Stimulated activated CD8-positive, alpha-beta memory T cell treated with anti-CD3 and anti-CD28 coated beads, Interleukin-2, amount 100 ng/mL, for 1 hour (primary cell): ENCODE results near the gene ABCD3.
"Not testable (repeated sequence)": the region's sequence is repeated elsewhere in the genome, so short reads cannot be mapped to it uniquely, and the experiment has no call there.

Experiments used
- DNase-seq, 2 donors: peaks; one replicate each; pipeline ENCODE4 v3.0.0-alpha.2; 2020; ENCODE audit warnings: low read depth in 2 of 2

The ABCD3 gene

DNA sequence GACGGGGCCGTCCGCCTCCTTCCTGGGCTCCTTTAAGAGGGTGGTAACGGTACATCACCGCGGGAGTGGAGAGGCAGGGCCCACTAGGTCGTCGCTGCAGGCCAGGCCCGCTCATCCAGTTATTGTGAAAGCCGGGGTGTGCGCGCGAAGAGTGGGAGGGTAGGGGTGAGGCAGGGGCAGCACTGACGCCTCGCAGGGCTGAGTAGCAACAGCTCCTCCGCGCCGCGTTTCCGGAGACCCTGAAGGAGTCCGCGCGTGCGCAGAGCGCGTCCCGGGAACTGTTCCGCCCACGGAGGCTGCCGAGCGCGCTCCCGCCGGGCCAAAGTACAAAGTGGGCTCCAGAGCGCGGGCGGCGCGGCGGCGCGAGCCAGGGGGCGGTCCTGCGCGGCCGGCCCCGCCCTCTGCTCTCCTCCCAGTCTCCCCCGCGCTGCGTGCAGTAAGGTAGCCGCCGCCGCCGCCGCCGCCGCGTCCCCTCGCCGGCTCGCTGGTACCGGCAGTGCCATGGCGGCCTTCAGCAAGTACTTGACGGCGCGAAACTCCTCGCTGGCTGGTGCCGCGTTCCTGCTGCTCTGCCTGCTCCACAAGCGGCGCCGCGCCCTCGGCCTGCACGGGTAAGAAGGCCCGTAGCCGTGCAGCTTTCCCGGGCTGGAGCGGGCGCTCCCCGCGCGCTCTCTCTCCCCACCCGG lies at the start of gene ABCD3:
Gene ABCD3, plus strand, starts transcription at position 412 of the 686 bp plus-strand sequence. Its CDS starts 90 bp downstream, at position 502.
- DNase-seq = peak; percentile 95

DNA sequence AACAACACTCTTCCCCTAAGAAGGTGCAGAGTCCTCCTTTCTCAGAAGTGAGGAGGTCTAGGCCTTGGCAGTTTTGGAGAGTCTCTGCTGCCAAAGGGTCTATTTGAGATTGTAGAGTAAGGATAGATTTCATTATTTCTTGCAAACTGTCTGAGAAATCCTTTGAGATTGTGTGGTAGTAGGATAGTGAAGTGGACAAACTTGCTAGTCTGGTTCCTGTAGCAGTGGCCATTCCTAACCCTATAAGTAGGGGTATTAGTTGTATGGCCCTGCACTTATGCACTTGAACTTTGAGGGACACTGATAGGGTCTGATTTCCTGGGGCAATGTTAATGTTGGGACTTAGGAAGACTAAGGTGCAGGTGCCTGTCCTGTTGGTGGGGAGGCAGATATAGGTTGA lies 45.4 kb upstream of the ABCD3 start:
- not testable (repeated sequence) for DNase-seq

DNA sequence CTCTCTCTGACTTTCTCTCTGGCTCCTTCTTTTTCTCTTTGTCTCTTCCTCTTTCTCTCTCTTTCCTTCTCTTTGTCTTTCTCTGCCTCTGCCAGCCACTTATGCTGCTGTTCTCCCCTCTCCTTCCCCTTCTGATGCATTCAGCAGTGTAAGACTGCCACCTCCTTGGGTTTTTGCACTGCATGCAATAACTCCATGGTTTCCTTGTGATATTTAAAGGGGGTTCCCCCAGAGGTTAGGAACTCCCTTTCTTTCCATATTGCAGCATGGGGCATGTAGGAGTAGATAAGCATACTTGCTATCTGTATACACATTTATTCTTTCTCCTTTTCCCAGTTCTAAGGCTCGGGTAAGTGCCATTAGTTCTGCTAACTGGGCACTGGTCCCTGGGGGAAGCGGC lies 44.9 kb upstream of the ABCD3 start:
- not testable (repeated sequence) for DNase-seq

DNA sequence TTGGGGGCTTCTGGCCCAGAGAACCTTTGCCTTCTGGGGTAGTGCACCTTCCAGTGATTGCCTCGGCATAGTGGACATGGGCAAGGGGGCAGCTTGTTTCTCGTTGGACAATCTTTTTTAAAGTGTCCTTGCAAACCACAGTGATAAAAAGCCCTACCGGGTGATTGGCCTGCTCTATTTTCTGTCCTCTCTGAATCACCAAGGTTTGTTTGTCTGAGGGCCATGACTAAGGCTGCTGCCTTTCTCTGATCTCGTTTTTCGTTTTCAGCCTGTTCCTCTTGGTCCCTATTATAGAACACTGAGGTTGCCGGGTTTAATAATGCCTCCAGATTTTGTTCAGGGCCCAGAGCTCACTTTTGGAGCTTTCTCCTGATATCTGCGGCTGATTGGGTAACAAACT lies 42.5 kb upstream of the ABCD3 start:
- not testable (repeated sequence) for DNase-seq

DNA sequence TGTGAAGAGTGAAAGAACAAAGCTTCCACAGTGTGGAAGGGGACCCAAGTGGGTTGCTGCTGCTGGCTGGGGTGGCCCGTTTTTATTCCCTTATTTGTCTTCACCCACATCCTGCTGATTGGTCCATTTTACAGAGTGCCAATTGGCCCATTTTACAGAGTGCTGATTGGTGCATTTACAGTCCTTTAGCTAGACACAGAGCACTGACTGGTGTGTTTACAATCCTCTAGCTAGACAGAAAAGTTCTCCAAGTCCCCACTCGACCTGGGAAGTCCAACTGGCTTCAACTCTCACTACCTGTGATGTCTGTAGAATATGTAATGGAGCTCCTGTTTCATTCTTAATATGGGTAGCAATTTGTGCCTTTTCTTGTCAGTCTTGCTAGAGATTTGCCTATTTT lies 39.7 kb upstream of the ABCD3 start:
- not testable (repeated sequence) for DNase-seq

DNA sequence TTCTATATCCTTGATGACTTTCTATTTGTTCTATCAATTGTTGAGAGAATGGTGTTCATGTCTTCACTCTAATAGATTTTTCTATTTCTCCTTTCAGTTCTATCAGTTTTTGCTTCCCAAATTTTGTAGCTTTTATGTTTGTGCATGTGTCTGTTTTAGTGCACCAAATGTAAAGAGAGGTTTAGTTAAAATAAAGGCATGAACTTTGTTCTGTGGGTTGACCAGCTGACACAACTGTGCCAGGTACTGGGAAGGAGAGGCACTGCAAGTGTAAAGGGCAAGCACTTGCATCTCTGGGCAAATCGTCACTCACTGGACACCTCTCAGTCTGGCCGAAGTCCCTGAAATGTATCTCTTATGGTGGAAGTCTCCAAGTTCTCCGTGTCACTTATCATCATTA lies 38.6 kb upstream of the ABCD3 start:
- DNase-seq = no peak

DNA sequence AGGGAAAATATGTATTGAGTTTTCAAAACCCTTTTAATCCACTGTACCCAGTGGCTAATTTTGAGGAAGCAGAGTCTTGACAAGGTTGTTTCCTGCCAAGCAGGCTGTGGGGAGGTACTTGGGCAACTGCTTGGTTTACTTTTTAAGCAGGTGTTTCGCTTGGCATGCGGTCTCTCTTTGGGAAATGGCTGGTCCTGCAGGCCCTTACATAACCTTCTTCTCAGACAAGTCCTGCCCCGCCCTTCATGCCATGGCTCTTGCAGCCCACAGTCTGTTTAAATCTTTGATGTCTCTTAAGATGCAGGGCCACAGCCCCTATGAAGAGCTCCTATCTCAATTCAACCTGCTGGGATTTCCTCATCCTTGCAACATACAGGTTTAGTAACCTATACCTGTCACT lies 36.0 kb upstream of the ABCD3 start:
- no peak for DNase-seq

DNA sequence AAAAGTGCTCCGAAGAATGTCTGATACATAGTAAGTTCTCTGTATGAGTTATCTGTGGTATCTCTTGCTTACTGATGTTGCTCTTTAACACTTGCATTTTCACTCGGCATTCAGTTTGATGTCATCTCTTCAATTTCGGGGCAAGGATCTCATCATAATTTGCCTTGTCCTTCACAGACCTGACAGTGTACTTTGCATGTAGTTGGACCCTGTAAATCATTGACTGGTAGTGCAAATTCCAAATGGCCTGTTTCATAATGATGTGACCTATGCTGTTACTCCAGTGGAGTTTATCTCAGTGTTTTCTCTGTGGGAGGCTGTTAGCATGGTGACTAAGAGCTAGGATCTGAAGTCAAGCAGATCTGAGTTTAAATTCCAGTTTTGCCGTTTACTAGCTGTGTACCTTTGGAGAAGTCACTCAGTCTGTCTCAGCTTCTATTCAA lies 34.2 kb upstream of the ABCD3 start:
- no peak for DNase-seq

DNA sequence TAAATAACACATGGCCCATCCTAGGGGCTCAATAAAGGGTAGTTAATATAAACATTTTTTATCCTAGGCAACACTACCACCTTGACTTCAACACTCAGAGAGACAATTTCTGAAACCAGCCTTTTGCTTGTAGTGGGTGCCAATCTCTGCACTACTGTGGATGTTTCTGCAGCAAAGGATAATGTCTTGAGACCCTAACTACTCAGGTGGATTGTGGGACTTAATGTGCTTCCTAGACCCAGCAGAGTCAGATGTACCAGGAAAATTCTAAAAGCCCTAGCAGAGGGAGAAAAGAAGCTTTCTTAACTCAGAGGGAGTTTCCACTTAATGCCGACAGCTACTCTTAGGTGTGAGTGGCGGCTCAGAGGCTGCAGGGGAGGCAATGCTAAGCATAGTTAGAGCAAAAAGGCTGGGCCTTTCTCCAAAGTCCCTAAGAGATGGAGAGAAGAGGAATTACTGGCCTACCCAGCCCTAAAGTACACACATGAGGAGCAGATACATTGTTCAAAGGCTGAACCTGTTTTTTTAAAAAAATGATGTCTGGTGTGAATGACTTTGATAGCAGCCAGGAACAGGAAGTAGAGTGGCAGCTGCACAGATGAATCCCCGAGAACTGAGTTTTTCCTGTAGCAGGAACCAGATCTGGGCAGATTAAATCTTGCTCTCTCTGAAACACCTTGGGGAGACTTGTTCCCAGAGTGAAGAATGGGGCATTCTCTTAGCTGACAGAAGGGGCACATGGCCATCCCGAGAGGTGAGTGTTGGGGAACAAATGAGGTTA lies 33.5 kb upstream of the ABCD3 start:
- no peak for DNase-seq

DNA sequence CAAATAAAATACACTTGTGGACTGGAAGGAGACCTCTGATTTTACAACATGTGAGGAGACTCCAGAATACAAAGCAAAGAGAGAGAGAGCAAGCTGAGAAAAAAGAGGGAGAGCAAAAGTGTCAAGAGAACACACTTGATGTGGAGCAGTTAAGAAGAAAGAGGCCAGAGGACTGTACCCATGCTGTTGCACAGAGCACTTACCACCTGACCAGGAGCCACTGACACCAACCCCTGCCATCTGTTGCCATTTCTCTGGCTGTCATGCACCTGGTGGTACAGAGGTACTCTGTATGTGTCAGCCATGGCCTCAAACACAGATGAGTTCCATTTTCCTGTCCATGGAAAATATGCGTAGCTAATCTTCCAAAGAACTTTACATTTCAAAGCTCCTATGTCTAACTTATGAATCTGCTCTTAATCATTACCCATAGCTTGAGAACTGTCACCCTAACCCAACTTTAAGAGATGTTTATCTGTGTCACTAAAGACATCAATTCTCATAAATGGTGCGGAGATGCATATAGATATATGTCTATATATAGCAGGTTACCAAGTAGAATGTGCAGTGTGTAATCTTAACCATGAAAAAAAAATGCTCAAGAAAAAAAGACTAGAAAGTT lies 32.8 kb upstream of the ABCD3 start:
- no peak for DNase-seq

DNA sequence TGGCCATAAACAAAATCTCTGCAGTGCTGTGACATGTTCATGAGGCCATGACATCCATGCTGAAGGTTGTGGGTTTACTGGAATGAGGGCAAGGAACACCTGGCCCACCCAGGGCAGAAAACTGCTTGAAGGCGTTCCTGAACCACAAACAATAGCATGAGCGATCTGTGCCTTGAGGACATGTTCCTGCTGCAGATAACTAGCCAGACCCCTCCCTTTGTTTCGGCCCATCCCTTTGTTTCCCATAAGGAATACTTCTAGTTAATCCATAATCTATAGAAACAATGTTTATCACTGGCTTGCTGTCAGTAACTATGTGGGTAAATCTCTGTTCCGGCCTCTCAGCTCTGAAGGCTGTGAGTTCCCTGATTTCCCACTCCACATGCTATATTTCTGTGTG lies 28.9 kb upstream of the ABCD3 start:
- no peak for DNase-seq

DNA sequence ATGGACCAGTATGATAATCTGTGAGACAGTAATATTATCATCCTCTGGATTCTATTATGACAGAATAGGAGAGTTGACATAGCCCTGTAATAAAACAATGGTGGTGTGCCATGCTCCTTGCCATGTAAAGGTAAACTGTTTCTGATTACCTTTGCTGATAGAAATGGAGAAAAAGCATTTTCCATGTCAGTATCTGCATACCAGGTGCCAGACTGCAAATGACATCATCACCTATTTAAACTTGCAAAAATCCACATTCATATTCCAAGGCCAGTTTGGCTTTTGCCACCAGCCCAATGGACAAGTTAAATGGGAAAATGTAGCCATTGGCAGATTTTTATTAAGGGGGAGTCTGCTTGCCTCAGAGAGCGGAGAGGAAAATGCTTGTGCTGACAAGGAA lies 23.9 kb upstream of the ABCD3 start:
- DNase-seq = no peak

DNA sequence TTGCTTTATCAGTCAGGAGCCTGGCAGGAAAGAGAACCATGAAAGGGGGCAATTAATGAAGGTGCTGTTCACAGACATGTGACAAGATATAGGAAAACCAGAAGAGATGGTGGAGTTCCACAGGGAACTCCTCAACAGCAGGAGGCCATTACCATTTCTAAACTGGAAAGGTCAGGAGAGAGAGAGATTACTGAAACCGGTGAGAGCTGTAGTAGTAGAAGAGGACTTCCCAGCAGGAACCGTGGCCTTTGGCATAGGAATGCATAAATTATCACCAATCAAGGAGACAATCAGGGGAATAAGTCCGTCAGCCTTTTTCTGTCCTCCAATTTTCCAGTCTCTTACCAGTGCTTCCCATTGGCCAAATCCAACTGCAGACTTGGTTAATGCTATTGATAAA lies 23.0 kb upstream of the ABCD3 start:
- DNase-seq = no peak

DNA sequence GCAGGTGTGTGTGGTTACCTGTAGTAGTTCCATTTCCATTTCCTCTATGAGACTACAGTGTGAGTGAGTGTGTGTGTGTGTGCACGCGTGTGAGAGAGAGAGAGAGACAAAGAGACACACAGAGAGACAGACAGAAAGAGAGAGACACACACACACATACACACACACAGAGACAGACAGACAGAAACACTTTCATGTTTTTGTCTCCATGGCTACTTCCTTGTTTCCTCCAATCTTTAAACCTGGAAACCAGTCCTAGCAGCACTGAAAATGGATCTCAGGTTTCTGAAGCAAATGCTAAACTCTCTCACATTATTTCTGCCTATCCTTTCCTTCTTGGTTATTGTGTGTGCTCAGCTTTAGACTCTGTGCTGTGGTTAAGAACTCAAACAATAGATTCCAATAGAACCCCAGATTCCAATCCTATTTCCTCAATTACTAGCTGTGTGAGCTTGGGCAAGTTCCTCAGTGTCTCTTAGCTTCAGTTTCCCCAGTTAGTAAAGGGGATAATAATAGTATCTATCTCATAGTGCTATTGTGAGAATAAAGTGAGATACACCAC lies 22.4 kb upstream of the ABCD3 start:
- no peak for DNase-seq

DNA sequence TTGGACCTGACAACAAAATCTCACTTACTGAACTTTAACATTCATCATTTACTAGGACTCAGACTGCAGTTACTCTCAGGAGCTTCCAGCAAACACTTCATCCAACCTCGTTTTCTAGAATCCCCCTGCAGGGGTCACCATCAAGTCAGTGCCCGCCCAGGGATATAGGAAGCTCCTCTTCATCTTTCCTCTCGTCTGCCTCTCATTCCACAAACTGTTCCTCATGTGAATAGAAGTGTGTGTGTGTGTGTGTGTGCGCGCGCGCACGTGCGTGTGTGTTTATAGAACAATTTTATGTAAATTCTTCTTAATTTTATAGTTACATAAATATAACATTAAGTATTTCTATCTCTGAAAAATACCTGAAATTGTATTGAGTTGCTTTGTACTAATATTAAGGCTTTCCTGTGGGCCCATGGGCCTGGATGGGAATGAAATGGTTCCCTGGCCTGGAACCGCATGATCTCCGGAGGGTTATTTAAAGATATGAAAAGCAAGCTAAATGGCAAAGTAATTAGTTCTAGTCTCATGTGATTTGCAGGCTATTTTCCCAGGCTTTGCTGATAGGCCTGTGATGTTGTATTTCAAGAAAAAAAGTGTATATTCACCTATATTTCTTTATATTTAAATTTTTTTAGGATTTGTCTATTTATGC lies 21.7 kb upstream of the ABCD3 start:
- DNase-seq = no peak

DNA sequence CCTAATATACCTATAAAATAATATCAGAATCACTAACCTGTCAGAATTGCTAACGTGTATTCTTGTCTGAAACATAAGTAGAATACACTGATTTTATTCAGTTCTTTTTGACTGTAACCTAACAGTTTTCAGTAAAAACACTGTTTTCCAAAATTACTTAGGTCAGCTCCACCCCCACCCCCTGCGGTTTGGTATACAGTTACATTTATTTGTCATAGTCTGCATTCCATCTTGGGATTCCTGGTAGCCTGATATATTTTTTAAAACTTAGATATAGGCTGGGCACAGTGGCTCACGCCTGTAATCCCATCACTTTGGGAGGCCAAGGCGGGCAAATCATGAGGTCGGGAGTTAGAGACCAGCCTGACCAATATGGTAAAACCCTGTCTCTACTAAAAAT lies 19.8 kb upstream of the ABCD3 start:
- DNase-seq = no peak

DNA sequence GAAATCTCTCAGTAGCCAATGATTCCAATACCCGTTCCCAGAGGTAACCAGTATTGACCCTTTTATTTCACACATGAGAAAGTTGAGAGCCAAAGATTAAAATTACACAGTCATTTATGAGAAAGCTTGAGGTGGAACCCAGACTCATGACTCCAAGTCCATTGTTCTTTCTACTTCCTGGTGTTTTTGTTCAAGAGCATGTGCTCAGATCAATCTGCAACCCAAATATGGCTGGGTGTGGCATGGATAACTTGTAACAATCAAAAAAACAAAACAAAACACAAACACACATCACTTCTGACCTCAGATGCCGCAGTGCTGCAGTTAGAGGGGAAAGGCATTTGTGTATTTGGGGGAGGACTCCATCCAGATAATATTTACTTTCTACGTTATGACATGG lies 18.7 kb upstream of the ABCD3 start:
- no peak for DNase-seq

DNA sequence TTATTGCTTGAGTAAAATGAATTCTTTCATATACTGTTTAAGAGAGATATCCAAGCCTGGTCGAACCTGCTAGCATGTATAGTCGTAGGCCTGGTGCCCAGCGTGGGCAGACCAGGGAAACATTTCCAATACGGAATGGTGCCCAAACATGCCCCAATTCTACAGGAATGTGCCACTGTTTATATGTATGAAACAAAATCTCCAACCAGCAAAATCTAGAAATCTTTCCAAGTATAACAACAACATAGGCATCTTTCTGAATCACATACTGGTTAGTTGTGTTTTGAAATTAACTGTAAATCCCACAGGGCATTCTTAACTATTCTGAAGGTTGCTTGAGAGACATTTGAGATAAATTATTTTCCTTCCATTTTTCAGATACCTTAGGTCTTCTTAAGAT lies 17.0 kb upstream of the ABCD3 start:
- no peak for DNase-seq

DNA sequence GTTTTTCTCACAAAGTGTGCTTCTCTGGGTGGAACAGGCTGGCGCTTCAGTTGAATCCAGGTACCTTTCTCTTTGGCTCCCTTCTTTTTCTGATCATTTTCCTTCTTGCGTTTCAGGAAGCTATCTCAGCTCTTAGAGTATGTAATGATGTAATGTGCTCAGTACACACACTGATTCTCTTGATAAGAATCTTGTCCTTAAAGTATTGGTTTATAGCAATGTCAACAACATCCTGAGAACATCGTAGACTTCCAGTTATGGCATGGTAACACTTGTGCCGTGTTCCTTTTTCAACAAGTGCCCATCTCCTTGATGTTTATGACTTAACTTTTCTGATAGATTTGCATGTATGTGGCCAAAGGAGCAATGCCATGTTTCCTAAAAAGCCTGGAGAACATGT lies 11.7 kb upstream of the ABCD3 start:
- no peak for DNase-seq

DNA sequence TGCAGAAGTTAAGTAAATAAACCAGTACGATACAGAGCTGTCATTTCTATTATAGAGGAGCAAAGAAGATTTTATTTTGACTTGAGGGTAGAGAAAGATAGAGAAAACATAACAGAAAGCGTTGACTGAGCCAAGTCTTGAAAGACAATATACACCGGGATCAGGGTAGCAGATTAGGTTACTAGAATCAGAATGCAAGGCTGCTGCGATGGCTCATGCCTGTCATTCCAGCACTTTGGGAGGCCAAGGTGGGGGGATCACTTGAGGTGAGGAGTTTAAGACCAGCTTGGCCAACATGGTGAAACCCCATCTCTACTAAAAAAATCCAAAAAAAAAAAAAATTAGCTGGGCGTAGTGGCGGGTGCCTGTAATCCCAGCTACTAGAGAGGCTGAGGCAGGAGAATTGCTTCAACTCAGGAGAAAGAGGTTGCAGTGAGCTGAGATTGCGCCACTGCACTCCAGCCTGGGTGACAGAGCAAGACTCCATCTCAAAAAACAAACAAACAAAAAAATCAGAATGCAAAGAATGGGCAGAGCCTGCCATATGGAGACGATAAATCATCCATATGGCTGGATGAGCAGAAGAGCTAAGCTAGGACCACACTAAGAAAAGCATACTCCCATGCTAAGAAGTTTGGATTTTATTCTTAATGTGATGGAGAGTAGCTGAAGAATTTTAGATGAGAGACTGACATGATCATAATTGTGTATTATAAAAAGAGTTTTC lies 9.9 kb upstream of the ABCD3 start:
- DNase-seq = no peak

DNA sequence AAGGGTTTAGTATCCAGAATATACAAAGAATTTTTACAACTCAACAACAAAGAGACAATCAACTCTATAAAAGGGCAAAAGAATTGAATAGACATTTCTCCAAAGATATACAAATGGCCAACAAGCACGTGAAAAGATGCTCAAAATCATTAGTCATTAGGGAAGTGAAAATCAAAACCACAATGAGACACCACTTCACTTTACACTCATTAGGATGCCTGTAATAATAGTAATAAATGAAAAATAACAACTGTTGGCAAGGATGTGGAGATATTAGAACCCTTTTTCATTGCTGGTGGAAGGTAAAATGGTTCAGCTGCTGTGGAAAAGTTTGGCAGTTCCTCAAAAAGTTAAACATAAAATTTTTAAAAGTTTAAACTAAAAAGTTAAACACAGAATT lies 7.0 kb upstream of the ABCD3 start:
- no peak for DNase-seq
